Kidney capillary endothelial cell (primary cell): Measurements from ENCODE around the gene PKNOX2.

Experiments used
- DNase-seq: peaks from one replicate; pipeline ENCODE4 v3.0.0-alpha.2; 2018; ENCODE audit warnings: low spot score

PKNOX2 gene

DNA sequence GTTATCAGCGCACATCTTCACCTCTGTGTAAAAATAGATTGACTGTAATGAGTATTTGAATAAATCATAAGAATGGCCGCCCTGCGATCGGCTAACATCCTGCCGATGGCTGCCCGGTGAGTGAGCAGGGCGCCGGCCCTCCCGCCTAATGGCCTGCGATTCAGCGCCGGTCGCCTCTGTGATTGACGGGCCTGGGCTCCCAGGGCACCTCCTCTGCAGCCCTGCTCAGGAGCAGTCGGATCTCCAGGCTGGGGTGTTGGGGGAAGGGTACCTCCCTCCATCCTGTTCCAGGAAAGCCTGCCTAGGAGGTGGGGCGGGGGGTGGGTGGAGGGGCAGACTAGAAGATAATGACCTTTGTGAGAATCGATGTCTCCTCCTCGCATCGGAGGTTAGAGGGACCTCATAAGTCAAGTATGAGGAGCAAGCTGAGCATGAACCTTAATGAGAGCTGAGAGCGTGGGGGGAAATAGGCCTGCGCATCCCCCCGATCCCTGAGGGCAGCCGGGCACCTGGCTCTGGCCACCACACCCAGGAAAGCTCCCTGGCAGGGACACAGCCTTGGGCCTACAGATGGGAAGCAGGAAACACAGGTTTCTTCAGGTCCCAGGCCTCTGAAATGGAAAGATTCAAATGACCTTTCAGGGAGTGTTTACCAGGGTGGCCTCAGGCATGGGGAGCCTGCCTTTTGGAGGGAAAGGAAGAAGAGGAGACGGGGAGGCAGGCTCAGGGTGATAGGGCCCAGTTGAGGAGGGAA lies 71.7 kb downstream of the PKNOX2 start:
- no peak for DNase-seq

- DNase-seq: no peak
These were observed 75.3 kb downstream of the PKNOX2 start for GRCh38 chr11:125239585-125240560.

- no peak for DNase-seq
These were observed 76.6 kb downstream of the PKNOX2 start for GRCh38 chr11:125241104-125241503.

DNA sequence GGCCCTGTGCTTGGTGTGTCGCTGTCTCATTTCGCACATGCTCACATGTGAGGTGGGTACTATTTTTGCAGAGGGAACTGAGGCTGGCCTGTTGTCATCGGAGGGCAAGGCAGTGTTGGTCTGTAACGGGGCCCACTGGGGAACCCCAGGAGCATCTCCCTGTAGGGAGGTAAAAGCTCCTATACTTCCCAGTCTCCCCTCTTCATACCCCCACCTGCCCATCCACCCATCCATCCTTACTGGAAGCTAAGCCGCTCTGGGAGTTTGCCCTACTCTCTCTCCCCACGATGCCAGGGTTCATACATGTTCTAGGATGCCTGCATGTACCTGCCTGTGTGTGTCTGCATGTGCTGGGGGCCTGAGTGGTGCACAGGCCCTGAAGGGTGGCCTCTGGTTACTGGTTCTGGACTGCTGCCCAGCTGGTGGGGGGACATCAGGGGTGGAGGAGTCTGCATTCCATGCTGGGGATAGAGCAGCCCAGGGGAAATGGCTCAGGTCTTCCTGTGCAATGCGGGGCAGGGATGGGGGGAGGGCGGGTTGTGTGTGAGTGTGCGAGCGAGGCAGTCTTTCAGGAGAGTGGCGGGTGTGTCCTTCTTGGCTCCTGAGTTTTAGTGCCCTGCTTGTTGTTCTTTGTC lies 77.7 kb downstream of the PKNOX2 start:
- peak; percentile 9 for DNase-seq

GRCh38 chr11:125244166-125244565 lies 79.6 kb downstream of the PKNOX2 start:
- DNase-seq: no peak

- no peak for DNase-seq
These were observed 80.7 kb downstream of the PKNOX2 start for GRCh38 chr11:125245299-125245698.

DNA sequence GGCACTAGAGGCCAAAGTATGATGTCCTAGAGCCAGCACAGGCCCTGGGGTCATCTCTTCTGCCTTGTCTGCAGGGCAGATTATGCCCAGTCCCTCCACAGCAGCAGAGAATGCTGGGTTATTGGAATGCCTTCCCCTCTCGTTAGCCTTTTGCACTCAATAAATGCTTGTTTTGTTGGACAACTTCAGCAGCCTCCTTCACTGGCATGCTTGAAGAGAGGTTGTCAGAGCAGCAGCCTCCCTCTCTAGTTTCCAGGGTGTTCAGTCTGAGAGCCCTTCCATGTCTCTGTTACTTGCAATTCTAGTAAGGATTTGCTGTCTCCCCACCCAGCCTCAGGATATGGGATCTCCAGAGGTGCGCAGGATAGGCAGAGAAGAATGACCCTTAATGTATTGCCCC lies 82.9 kb downstream of the PKNOX2 start:
- DNase-seq: no peak

DNA sequence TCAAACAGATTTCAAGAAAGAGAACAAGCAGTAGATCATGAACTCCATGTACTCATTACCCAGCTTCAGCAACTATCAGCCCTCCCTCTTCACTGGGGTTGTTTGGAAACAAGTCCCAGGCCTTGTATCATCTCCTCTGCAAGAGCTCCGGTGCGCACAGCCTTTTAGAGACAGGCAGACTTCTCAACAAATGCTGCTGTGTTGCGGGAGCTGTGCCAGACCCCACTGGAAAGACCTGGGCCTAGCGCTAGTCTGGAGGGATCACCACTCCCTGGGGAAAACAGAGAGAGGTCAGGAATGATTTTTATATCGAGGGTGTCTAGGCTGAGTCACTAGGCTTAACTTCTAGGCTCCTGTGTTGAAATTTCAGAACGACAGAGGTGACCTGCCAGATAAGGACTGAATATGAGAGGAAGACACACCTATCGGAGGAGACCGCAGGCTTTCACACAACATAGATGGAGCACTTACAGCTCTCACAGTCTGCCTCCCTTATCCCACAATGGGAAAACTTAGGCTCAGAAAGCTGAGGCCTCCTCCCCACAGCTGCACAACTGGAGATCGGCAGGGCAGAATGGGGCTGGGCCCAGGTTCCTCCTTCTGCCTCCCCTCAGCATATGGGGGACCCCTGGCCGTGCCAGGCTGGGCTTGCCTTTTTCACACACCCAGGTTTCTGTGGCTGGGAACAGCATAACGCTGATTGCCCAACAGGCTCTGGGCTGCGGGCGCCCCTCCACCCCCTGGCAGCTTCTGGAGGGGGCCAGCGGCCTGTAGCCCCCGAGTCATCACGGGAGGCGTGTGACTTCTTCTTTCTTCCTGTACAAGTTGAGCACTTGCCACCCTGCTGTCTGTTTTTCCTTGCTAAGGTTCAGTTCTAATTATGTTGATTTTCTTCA lies 86.0 kb downstream of the PKNOX2 start:
- DNase-seq: no peak

DNA sequence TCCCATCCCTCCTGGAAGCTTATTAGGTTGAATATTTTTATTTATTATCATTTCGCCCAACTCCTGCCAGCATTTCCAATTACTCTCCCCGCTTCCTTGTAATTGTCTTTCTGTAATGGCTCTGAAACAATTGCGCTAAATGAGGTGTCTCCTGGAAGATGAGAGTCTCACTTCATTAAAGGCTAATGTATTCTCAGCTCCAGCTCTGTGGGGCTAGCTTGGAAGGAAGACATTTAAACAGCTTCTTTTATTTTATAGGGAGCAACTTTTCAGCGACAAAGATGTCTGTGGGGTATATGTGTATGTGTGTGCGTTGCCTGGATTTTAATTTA lies 86.6 kb downstream of the PKNOX2 start:
- DNase-seq: no peak

- no peak for DNase-seq
These were observed 87.4 kb downstream of the PKNOX2 start for GRCh38 chr11:125251956-125252355.

- DNase-seq: no peak
These were observed 88.7 kb downstream of the PKNOX2 start for GRCh38 chr11:125253289-125253688.

- no peak for DNase-seq
These were observed 89.4 kb downstream of the PKNOX2 start for GRCh38 chr11:125253795-125254525.

- DNase-seq: no peak
These were observed 92.1 kb downstream of the PKNOX2 start for GRCh38 chr11:125256541-125257189.

DNA sequence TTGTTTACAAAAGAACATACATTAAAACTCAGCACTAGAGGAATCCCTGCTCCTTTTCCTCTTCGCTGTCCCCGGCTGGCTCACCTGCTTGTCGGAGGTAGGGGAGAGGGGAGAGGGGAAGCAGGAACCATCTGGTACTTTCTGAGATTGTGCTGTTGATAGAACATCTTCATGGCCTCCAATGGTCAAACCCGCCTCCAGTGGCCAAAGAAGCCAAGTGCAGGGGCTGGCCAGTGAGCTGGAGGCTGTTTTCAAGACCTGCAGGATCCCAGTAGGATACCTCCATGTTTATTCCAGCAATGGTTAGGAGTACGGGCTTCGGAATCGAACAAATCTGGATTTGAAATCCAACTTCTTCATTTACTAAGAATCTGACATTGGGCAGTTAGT lies 92.6 kb downstream of the PKNOX2 start:
- no peak for DNase-seq

DNA sequence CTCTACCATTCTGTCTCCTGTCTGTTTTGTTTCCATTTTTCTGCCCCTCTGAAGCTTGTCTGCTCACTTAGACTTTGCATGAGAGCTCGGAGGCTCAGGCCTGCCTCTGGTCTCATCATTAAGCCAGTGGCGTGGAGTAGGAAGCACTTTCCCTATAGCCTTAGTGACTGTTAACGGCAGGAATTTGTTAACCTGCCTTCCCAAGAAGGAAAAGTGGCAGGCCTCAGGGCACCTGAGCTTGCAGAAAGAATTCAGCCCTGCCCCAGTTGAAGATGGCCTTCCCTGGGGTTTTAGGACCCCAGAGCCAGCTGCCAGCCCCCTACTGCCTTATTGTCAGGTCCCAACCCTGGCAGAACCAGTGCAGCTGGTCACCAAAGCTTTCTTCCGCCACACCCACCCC lies 93.2 kb downstream of the PKNOX2 start:
- no peak for DNase-seq

DNA sequence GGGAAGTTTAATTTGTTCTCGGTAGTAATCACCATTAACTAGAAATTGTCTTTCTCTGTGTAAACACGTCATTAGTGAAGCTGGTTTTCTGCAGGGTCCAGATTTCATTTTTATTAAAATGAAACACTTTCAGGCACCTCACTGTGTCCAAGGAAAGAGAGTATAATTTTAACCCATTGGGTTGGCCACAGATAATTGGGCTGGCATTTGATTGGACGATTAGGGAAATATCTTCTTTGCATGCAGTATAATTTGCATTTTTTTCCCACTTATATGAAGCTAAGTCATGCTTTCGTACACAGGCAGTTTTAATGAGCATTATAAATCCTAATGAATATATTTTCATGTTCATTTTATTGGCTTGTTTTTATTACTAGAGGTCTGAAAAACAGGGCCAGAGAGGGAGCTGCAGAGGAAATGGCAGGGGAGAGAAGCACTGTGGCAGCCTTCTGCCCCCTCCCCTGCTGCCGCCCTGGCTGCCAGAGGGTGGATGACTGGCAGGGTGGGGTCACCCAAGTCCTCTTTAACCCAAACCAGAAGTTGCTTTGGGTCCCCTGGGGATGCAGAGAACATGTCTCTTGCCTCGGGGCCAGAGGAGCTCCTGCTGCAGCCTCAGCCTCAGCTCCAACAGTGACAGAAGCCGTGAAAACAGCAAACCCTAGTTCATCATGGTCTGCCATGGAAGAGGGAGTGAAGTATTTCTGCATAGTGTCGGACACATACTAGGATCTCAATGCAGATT lies 93.9 kb downstream of the PKNOX2 start:
- no peak for DNase-seq

DNA sequence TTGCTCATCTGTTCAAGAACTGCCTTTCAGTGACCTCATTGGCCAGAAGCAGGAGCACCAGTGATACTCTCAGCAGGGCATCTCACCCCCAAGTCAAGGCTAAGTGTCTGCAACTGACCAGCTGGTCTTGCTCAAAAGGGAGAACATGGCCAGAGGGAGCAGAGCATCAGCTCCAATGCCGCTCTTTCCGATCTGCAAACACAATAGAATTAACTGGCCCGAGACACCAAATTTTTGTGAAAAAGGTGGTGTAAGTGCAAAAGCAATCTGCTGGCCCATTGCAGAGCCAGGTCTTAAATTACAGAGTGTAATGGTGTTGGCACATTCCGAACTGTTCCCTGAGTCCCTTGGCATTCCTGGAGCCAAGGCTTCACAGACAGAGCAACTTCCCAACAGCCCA lies 97.0 kb downstream of the PKNOX2 start:
- DNase-seq: no peak

GRCh38 chr11:125262194-125262829 lies 97.8 kb downstream of the PKNOX2 start:
- DNase-seq: no peak

GRCh38 chr11:125262830-125263218 lies 98.3 kb downstream of the PKNOX2 start:
- DNase-seq: no peak
